ENCODE data around the gene DUS3L.
"Not testable (repeated sequence)": the region's sequence is repeated elsewhere in the genome, so short reads cannot be mapped to it uniquely, and the experiment has no call there.

The DUS3L gene

DNA sequence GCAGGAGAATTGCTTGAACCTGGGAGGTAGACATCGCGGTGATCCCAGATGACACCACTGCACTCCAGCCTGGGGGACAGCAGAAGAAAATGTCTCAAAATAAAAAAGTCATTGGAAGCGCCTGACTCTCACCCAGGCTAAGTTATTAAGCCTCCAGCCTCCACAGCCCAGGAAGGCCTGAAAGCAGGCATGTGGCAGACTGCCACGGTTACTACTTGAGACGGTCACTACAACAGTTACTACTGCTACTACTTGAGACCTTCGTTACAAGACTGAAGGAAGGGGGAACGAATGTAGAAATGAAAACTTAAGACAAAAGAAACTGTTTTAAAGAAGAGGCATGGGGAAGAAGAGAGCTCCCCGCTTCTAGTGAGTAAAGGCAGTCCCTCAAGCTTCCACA is 16.0 kb downstream of the DUS3L start:
- peaks cover 0 to 28% (median 7%) of the 10 kb centered on the region in 10 experiments; a peak in 12 of 20 replicates for H3K4me1 ChIP-seq
- no peak overlapping the region for H3K4me3 ChIP-seq
- no peak for TF ChIP-seq Cebpa-rat (IDR thresholded peaks at IDR 0.05)
- H3K4me2 ChIP-seq: no peak overlapping the region
- no peaks in the 10 kb centered on the region for H3K27me3 ChIP-seq
- H3K9me3 ChIP-seq (replicated peaks in 1 of 11): no peaks in the 10 kb centered on the region
- H3K9ac ChIP-seq: no peak overlapping the region
- no peaks in the 10 kb centered on the region for H3K36me3 ChIP-seq
- H3K27ac ChIP-seq: no peak overlapping the region
- no peaks in the 10 kb centered on the region; a peak in 1 of 22 replicates for H4K20me1 ChIP-seq

DNA sequence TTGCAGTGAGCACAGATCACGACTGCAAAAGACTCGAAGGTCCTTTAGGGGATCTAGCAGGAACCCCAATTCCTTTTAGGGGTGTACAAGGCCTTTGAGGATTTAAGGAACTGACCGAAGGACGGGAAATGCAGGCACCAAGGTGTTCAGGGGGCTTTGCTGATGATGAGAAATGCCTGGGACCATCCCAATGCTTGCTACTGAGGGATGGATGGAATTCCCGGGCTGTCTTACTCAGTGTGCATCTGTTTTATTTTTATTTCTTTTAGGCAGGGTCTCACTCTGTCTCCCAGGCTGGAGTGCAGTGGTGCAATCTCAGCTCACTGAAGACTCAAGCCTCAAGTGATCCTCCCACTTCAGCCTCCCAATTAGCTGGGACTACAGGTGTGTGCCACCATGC is 17.7 kb downstream of the DUS3L start:
- Histone ChIP-seq H3K9ac (0 out of 22 replicates have a peak overlapping the region, but pooled peaks of 1 of the 11 experiments have one; percentile 9), H3K9me3 (replicated peaks in 1 of 11) (no peaks in the 10 kb centered on the region), H3K27me3 (no peaks in the 10 kb centered on the region), H3K4me3 (no peak overlapping the region), H4K20me1 (no peaks in the 10 kb centered on the region; a peak in 1 of 22 replicates), H3K4me2 (0 out of 22 replicates have a peak overlapping the region, but pooled peaks of 2 of the 11 experiments have one; percentile 1 to 12), H3K4me1 (peaks cover 0 to 44% (median 17%) of the 10 kb centered on the region in 10 experiments; a peak in 14 of 20 replicates), H3K36me3 (no peaks in the 10 kb centered on the region), H3K27ac (0 out of 22 replicates have a peak overlapping the region, but pooled peaks of 1 of the 11 experiments have one; percentile 19)
- no peak for TF ChIP-seq Cebpa-rat (IDR thresholded peaks at IDR 0.05)

DNA sequence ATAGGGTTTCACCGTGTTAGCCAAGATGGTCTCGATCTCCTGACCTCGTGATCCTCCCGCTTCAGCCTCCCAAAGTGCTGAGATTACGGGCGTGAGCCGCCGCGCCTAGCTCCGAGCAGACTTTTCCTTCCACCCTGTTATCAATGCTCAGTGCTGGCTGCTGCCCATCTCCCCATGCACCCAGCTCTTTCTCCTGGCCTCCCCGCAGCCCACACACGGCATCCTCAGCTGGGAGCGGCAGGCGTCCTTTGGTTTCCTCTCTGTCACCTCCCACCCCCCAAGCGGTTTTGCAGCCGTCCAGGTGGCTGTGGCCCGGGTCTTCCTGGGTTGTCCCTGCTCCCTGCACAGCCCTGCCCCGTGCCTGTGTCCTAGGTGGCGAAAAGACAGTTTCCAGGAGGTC is 18.5 kb downstream of the DUS3L start:
- H3K4me3 ChIP-seq: no peak overlapping the region
- H3K36me3 ChIP-seq: no peaks in the 10 kb centered on the region
- TF ChIP-seq Cebpa-rat (IDR thresholded peaks at IDR 0.05): no peak
- no peaks in the 10 kb centered on the region for H3K27me3 ChIP-seq
- H4K20me1 ChIP-seq: no peaks in the 10 kb centered on the region; a peak in 1 of 22 replicates
- H3K9me3 ChIP-seq (replicated peaks in 1 of 11): no peaks in the 10 kb centered on the region
- H3K27ac ChIP-seq: no peak overlapping the region
- H3K9ac ChIP-seq: no peak overlapping the region
- H3K4me2 ChIP-seq: peak overlapping the region in 6 of 11 experiments; percentile 12 to 33 (median 24); a peak in 4 of 22 replicates
- H3K4me1 ChIP-seq: peaks cover 0 to 52% (median 23%) of the 10 kb centered on the region in 10 experiments; a peak in 14 of 20 replicates

DNA sequence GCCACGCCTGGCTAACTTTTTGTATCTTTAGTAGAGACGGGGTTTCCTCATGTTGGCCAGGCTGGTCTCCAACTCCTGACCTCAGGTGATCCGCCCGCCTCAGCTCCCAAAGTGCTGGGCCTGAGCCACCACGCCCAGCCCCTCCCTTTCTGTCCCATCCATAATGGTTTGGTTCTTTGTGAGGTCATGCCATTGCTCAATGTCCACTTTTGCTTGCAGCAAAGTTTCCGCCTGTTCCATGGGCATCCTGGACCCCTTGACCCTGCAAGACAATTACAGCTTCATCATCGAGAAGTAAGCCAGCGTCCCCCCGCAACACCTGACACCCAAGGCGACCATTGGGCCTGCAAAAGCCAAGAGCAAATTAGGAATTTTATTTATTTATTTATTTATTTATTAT is 23.0 kb downstream of the DUS3L start:
- no peaks in the 10 kb centered on the region for H3K36me3 ChIP-seq
- H3K27ac ChIP-seq: no peak overlapping the region
- no peaks in the 10 kb centered on the region for H3K27me3 ChIP-seq
- no peak overlapping the region for H3K9ac ChIP-seq
- no peak overlapping the region for H3K4me3 ChIP-seq
- H3K4me2 ChIP-seq: peak overlapping the region in 8 of 11 experiments; percentile 17 to 41 (median 32); a peak in 12 of 22 replicates
- H3K9me3 ChIP-seq (replicated peaks in 1 of 11): peaks cover 0 to 6% (median 0%) of the 10 kb centered on the region in 11 experiments; a peak in 2 of 22 replicates
- peaks cover 0 to 49% (median 25%) of the 10 kb centered on the region in 10 experiments; a peak in 14 of 20 replicates for H3K4me1 ChIP-seq
- no peak for TF ChIP-seq Cebpa-rat (IDR thresholded peaks at IDR 0.05)
- no peaks in the 10 kb centered on the region; a peak in 1 of 22 replicates for H4K20me1 ChIP-seq

DNA sequence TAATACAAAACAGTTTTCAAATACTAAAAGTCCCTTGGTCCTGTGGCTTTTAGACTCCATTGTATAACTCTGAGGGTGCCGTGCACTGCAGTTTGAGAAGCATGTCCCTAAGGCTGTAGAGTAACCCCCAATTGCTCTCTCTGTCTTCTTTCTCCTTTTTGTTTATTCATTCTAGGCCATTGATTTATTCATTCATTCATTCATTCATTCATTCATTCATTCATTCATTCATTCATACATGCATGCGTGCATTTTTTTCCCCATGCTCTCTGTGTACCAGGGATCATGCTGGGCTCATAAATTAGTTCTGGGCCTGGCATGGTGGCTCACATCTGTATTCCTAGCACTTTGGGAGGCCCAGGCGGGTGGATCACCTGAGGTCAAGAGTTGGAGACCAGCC is 25.7 kb downstream of the DUS3L start:
- Histone ChIP-seq H3K9ac (no peak overlapping the region), H3K36me3 (no peaks in the 10 kb centered on the region), H3K4me1 (peaks cover 0 to 37% (median 25%) of the 10 kb centered on the region in 10 experiments; a peak in 14 of 20 replicates), H3K9me3 (replicated peaks in 1 of 11) (peaks cover 0 to 9% (median 0%) of the 10 kb centered on the region in 11 experiments; a peak in 2 of 22 replicates), H4K20me1 (no peaks in the 10 kb centered on the region), H3K4me2 (no peak overlapping the region), H3K27ac (no peak overlapping the region), H3K27me3 (no peaks in the 10 kb centered on the region), H3K4me3 (no peak overlapping the region)
- TF ChIP-seq Cebpa-rat (IDR thresholded peaks at IDR 0.05): no peak

DNA sequence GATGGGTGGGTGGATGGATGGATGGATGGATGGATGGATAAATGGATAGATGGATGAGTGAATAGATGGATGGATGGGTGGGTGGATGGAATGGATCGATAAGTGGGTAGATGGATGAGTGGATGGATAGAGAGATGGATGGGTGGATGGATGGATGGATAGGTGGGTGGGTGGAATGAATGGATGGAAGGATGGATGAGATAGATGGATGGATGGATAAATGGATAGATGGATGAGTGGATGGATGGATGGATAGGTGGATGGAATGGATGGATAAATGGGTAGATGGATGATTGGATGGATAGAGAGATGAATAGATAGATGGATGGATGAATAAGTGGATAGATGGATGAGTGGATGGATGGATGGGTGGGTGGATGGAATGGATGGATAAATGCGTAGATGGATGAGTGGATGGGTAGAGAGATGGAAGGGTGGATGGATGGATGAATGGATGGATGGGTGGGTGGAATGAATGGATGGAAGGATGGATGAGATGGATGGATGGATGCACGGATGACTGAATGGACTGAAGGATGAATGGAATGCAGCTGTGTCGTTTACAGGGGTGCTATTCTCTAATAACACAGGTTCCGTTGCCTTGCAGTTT is 28.2 kb downstream of the DUS3L start:
- Histone ChIP-seq H3K4me1 (peaks cover 0 to 23% (median 12%) of the 10 kb centered on the region in 10 experiments; a peak in 15 of 20 replicates), H3K27ac (no peak overlapping the region), H3K9ac (no peak overlapping the region), H3K27me3 (no peaks in the 10 kb centered on the region), H3K4me3 (no peak overlapping the region), H3K4me2 (no peak overlapping the region), H4K20me1 (no peaks in the 10 kb centered on the region), H3K36me3 (no peaks in the 10 kb centered on the region), H3K9me3 (replicated peaks in 1 of 11) (peaks cover 0 to 9% (median 0%) of the 10 kb centered on the region in 11 experiments; a peak in 2 of 22 replicates)
- TF ChIP-seq Cebpa-rat (IDR thresholded peaks at IDR 0.05): no peak

DNA sequence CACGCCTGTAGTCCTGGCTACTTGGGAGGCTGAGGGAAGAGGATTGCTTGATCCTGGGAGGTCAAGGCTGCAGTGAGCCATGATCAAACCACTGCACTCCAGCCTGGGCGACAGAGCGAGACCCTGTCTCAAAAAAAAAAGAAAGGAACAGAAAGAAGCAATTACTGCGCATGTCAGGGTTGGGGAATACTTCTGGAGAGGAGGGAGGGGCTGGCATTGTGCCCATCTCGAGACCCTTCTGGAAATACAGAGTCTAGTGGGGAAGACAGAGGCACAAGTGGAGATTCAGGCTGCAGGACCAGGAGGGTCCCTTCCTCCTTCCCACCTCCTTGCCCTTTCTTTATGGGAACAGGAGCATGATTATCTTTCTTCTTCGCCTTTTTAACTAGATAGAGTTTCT is 37.2 kb downstream of the DUS3L start:
- H3K4me3 ChIP-seq: no peak overlapping the region
- H3K36me3 ChIP-seq: no peaks in the 10 kb centered on the region
- H3K27me3 ChIP-seq: no peaks in the 10 kb centered on the region
- H3K4me1 ChIP-seq: peaks cover 0 to 10% (median 8%) of the 10 kb centered on the region in 10 experiments; a peak in 14 of 20 replicates
- TF ChIP-seq Cebpa-rat (IDR thresholded peaks at IDR 0.05): no peak
- no peak overlapping the region for H3K27ac ChIP-seq
- H3K4me2 ChIP-seq: no peak overlapping the region
- no peaks in the 10 kb centered on the region for H4K20me1 ChIP-seq
- H3K9me3 ChIP-seq (replicated peaks in 1 of 11): no peaks in the 10 kb centered on the region
- H3K9ac ChIP-seq: no peak overlapping the region

DNA sequence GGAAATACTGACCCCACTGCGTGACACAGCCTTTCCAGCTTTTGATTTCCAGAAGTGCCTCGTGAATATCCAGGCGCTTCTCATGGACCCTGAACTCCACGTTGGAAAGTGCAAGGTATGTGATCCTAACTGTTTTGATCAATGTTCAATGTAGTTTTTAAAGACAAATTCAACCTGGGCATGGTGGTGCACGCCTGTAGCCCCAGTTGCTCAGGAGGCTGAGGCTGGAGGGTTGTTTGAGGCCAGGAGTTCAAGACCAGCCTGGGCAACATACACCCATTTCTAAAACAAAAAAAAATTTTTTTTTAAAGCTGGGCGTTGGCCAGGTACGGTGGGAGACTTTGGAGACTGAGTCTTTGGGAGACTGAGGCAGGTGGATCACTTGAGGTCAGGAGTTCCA is 39.3 kb downstream of the DUS3L start:
- Histone ChIP-seq H3K4me3 (no peak overlapping the region), H3K36me3 (no peaks in the 10 kb centered on the region), H3K27me3 (no peaks in the 10 kb centered on the region), H3K9ac (no peak overlapping the region), H3K27ac (no peak overlapping the region), H4K20me1 (no peaks in the 10 kb centered on the region), H3K9me3 (replicated peaks in 1 of 11) (no peaks in the 10 kb centered on the region), H3K4me2 (no peak overlapping the region), H3K4me1 (no peaks in the 10 kb centered on the region)
- no peak for TF ChIP-seq Cebpa-rat (IDR thresholded peaks at IDR 0.05)

DNA sequence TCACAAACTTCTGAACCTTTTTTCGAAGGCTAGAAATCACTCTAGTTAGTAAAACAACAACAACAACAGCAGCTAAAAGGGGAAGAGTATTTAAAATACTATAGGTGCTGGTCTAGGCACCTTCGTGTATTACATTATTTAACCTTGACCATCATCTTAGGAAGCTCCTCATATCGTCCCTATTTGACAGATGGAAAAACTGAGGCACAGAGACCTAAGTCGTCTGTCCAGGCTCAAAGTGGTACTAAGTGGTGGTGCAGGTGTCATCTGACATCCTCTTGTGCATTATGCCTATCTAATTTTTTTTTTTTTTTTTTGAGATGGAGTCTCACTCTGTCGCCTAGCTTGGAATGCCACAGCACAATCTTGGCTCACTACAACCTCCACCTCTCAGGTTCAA is 41.5 kb downstream of the DUS3L start:
- H3K4me3 ChIP-seq: no peak overlapping the region
- no peaks in the 10 kb centered on the region for H3K4me1 ChIP-seq
- no peak overlapping the region for H3K9ac ChIP-seq
- no peaks in the 10 kb centered on the region for H3K9me3 ChIP-seq (replicated peaks in 1 of 11)
- H4K20me1 ChIP-seq: no peaks in the 10 kb centered on the region
- no peak overlapping the region for H3K27ac ChIP-seq
- no peak for TF ChIP-seq Cebpa-rat (IDR thresholded peaks at IDR 0.05)
- H3K36me3 ChIP-seq: no peaks in the 10 kb centered on the region
- no peaks in the 10 kb centered on the region for H3K27me3 ChIP-seq
- no peak overlapping the region for H3K4me2 ChIP-seq

DNA sequence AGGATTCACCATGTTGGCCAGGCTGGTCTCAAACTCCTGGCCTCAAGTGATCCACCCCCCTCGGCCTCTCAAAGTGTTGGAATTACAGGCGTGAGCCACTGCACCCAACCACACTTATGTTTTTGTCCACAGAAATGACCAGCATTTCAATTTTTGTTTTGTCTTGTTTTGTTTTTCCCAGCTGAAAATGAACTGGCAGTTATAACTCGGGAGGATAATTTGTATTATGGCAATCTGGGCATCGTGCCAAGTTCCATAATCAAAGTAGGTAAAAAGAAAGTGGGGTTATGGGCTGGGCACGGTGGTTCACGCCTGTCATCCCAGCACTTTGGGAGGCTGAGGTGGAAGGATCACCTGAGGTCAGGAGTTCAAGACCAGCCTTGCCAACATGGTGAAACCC is 42.0 kb downstream of the DUS3L start:
- H3K4me1 ChIP-seq; H3K9me3 ChIP-seq (replicated peaks in 1 of 11); H3K4me2 ChIP-seq; H3K27ac ChIP-seq; H3K9ac ChIP-seq; H3K36me3 ChIP-seq; H3K4me3 ChIP-seq; H4K20me1 ChIP-seq; H3K27me3 ChIP-seq: not testable (repeated sequence)

DNA sequence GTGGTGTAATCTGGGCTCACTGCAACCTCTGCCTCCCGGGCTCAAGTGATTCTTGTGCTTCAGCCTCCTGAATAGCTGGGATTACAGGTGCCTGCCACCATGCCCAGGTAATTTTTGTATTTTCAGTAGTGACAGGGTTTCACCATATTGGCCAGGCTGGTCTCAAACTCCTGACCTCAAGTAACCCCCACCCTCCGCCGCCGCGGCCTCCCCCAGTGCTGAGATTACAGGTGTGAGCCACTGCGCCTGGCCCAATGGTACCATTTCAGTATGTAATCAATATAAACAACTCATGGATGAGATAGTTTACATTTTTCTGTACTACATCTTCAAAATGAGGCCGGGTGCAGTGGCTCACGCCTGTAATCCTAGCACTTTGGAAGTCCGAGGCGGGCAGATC is 46.0 kb downstream of the DUS3L start:
- not testable (repeated sequence) for H3K9me3 ChIP-seq (replicated peaks in 1 of 11); H3K4me2 ChIP-seq; H3K36me3 ChIP-seq; H3K4me3 ChIP-seq; H3K27me3 ChIP-seq; H3K9ac ChIP-seq; H3K27ac ChIP-seq; H4K20me1 ChIP-seq; H3K4me1 ChIP-seq
